Measurements from ENCODE around the gene SLC6A13. TPM values are rescaled to one million over a fixed set of nuclear protein-coding genes. Genes with fewer than 3 reads are reported as not detected.

The SLC6A13 gene
- polyA plus RNA-seq, 1 donor from 2014 or later: 1.4 TPM

- TF ChIP-seq, protein P1, sequence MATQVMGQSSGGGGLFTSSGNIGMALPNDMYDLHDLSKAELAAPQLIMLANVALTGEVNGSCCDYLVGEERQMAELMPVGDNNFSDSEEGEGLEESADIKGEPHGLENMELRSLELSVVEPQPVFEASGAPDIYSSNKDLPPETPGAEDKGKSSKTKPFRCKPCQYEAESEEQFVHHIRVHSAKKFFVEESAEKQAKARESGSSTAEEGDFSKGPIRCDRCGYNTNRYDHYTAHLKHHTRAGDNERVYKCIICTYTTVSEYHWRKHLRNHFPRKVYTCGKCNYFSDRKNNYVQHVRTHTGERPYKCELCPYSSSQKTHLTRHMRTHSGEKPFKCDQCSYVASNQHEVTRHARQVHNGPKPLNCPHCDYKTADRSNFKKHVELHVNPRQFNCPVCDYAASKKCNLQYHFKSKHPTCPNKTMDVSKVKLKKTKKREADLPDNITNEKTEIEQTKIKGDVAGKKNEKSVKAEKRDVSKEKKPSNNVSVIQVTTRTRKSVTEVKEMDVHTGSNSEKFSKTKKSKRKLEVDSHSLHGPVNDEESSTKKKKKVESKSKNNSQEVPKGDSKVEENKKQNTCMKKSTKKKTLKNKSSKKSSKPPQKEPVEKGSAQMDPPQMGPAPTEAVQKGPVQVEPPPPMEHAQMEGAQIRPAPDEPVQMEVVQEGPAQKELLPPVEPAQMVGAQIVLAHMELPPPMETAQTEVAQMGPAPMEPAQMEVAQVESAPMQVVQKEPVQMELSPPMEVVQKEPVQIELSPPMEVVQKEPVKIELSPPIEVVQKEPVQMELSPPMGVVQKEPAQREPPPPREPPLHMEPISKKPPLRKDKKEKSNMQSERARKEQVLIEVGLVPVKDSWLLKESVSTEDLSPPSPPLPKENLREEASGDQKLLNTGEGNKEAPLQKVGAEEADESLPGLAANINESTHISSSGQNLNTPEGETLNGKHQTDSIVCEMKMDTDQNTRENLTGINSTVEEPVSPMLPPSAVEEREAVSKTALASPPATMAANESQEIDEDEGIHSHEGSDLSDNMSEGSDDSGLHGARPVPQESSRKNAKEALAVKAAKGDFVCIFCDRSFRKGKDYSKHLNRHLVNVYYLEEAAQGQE (IDR thresholded peaks at IDR 0.05; ENCODE audit: borderline replicate concordance): no peak
- no peak for TF ChIP-seq EZH2 (IDR thresholded peaks at IDR 0.05; ENCODE audit: borderline replicate concordance, insufficient read depth, low read length, poor library complexity, severe bottlenecking)
Measured at GRCh38 chr12:191541-191940, 71.1 kb downstream of the SLC6A13 start (continued).

- H3K9ac ChIP-seq (ENCODE audit: low read length): no peak overlapping the region
- no peaks in the 10 kb centered on the region for H3K36me3 ChIP-seq (ENCODE audit: insufficient read depth, low read length)
- H3K79me2 ChIP-seq (replicated peaks; ENCODE audit: insufficient read depth, low read length): no peaks in the 10 kb centered on the region
- H2AFZ ChIP-seq (ENCODE audit: low read depth, low read length): no peak overlapping the region
- no peak overlapping the region for H3K4me3 ChIP-seq (ENCODE audit: low read length)
- no peaks in the 10 kb centered on the region for H3K9me3 ChIP-seq (ENCODE audit: low read length)
- H3K27ac ChIP-seq (ENCODE audit: low read length): no peak overlapping the region
- no peaks in the 10 kb centered on the region for H3K27me3 ChIP-seq (ENCODE audit: insufficient read depth, low read depth, low read length)
- H3K4me2 ChIP-seq (ENCODE audit: low read length): no peak overlapping the region
- TF ChIP-seq EP300 (conservative IDR thresholded peaks at IDR 0.05; ENCODE audit: poor library complexity, severe bottlenecking): no peak
- TF ChIP-seq TAF1 (IDR thresholded peaks at IDR 0.05; ENCODE audit: low read depth): no peak
- TF ChIP-seq, protein P1 (IDR thresholded peaks at IDR 0.05; ENCODE audit: borderline replicate concordance): no peak
- no peak for TF ChIP-seq RAD21 (conservative IDR thresholded peaks at IDR 0.05)
- TF ChIP-seq POLR2AphosphoS5 (IDR thresholded peaks at IDR 0.05): no peak
- no peak for TF ChIP-seq MXI1 (conservative IDR thresholded peaks at IDR 0.05; ENCODE audit: poor library complexity, severe bottlenecking)
- TF ChIP-seq SMC3 (conservative IDR thresholded peaks at IDR 0.05; ENCODE audit: poor library complexity): no peak
- TF ChIP-seq EZH2 (IDR thresholded peaks at IDR 0.05; ENCODE audit: borderline replicate concordance, insufficient read depth, low read length, poor library complexity, severe bottlenecking): no peak
- TF ChIP-seq, protein P2, sequence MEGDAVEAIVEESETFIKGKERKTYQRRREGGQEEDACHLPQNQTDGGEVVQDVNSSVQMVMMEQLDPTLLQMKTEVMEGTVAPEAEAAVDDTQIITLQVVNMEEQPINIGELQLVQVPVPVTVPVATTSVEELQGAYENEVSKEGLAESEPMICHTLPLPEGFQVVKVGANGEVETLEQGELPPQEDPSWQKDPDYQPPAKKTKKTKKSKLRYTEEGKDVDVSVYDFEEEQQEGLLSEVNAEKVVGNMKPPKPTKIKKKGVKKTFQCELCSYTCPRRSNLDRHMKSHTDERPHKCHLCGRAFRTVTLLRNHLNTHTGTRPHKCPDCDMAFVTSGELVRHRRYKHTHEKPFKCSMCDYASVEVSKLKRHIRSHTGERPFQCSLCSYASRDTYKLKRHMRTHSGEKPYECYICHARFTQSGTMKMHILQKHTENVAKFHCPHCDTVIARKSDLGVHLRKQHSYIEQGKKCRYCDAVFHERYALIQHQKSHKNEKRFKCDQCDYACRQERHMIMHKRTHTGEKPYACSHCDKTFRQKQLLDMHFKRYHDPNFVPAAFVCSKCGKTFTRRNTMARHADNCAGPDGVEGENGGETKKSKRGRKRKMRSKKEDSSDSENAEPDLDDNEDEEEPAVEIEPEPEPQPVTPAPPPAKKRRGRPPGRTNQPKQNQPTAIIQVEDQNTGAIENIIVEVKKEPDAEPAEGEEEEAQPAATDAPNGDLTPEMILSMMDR (IDR thresholded peaks at IDR 0.05; ENCODE audit: poor library complexity, severe bottlenecking): no peak
- no peaks in the 10 kb centered on the region for H3F3A ChIP-seq (ENCODE audit: insufficient read depth, low read length, poor library complexity, severe bottlenecking)
- no peaks in the 10 kb centered on the region for H4K20me1 ChIP-seq (ENCODE audit: insufficient read depth)
- H3K9me2 ChIP-seq (ENCODE audit: insufficient read depth, low read length): no peaks in the 10 kb centered on the region
Measured at GRCh38 chr12:190881-191280, 71.8 kb downstream of the SLC6A13 start.

All from neural cell (in vitro differentiated cells).